Measurements from ENCODE around the gene CDCA7L. TPM values are rescaled to one million over a fixed set of nuclear protein-coding genes. Genes with fewer than 3 reads are reported as not detected.
"Not testable (repeated sequence)": the region's sequence is repeated elsewhere in the genome, so short reads cannot be mapped to it uniquely, and the experiment has no call there.

CDCA7L gene
- total and polyA plus RNA-seq, 4 donors, result 2.2 to 22.6 (median 5.4) TPM

- no peaks in the 10 kb centered on the region for H3K9me3 ChIP-seq (ENCODE audit: control insufficient read depth in 4 of 4, low read length in 3 of 4)
- H3K27ac ChIP-seq (ENCODE audit: low read depth in 1 of 2, low read length in 2 of 2), result no peak overlapping the region
- no peak overlapping the region for H3K4me3 ChIP-seq (ENCODE audit: low read depth in 1 of 3, low read length in 3 of 3)
- H3K4me1 ChIP-seq (ENCODE audit: control insufficient read depth in 4 of 4, insufficient read depth in 4 of 4, low read length in 3 of 4), result no peaks in the 10 kb centered on the region
- TF ChIP-seq RXRA (IDR thresholded peaks at IDR 0.05) (no peak), TAF1 (conservative IDR thresholded peaks at IDR 0.05) (no peak), HNF4G (IDR thresholded peaks at IDR 0.05) (no peak), EGR1 (IDR thresholded peaks at IDR 0.05; ENCODE audit: low read depth in 2 of 2) (no peak), HNF4A (conservative IDR thresholded peaks at IDR 0.05) (no peak), JUND (IDR thresholded peaks at IDR 0.05) (no peak), NR2F2 (IDR thresholded peaks at IDR 0.05) (no peak)
- TF ChIP-seq, protein P1, sequence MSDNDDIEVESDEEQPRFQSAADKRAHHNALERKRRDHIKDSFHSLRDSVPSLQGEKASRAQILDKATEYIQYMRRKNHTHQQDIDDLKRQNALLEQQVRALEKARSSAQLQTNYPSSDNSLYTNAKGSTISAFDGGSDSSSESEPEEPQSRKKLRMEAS (IDR thresholded peaks at IDR 0.05), result no peak
- no peaks in the 10 kb centered on the region for H3K36me3 ChIP-seq (ENCODE audit: control insufficient read depth in 4 of 4, insufficient read depth in 3 of 4, low read depth in 1 of 4, low read length in 3 of 4)
- no peaks in the 10 kb centered on the region for H3K27me3 ChIP-seq (ENCODE audit: control insufficient read depth in 4 of 4, insufficient read depth in 4 of 4, low read length in 3 of 4)
- no peak overlapping the region for H3K9ac ChIP-seq (ENCODE audit: low read depth in 1 of 2, low read length in 2 of 2)
- no peak for DNase-seq (ENCODE audit: low spot score)
Measured at GRCh38 chr7:21867226-21867625, 78.5 kb downstream of the CDCA7L start.

GRCh38 chr7:21866731-21867130 lies 79.0 kb downstream of the CDCA7L start:
- Histone ChIP-seq H3K9me3 (ENCODE audit: control insufficient read depth in 4 of 4, low read length in 3 of 4) (no peaks in the 10 kb centered on the region), H3K4me1 (ENCODE audit: control insufficient read depth in 4 of 4, insufficient read depth in 4 of 4, low read length in 3 of 4) (no peaks in the 10 kb centered on the region), H3K9ac (ENCODE audit: low read depth in 1 of 2, low read length in 2 of 2) (no peak overlapping the region), H3K36me3 (ENCODE audit: control insufficient read depth in 4 of 4, insufficient read depth in 3 of 4, low read depth in 1 of 4, low read length in 3 of 4) (no peaks in the 10 kb centered on the region), H3K27ac (ENCODE audit: low read depth in 1 of 2, low read length in 2 of 2) (no peak overlapping the region), H3K4me3 (ENCODE audit: low read depth in 1 of 3, low read length in 3 of 3) (no peak overlapping the region), H3K27me3 (ENCODE audit: control insufficient read depth in 4 of 4, insufficient read depth in 4 of 4, low read length in 3 of 4) (no peaks in the 10 kb centered on the region)
- DNase-seq (ENCODE audit: low spot score), result no peak
- TF ChIP-seq RAD21 (IDR thresholded peaks at IDR 0.05) (no peak), GABPA (IDR thresholded peaks at IDR 0.05 in 1 of 2, conservative IDR thresholded peaks at IDR 0.05 in 1 of 2) (no peak), SP1 (IDR thresholded peaks at IDR 0.05) (no peak)
- TF ChIP-seq, protein P2, sequence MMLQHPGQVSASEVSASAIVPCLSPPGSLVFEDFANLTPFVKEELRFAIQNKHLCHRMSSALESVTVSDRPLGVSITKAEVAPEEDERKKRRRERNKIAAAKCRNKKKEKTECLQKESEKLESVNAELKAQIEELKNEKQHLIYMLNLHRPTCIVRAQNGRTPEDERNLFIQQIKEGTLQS (IDR thresholded peaks at IDR 0.05), result no peak
- 51% methylated on average over 1 of the region's 1 CpG for WGBS

DNA sequence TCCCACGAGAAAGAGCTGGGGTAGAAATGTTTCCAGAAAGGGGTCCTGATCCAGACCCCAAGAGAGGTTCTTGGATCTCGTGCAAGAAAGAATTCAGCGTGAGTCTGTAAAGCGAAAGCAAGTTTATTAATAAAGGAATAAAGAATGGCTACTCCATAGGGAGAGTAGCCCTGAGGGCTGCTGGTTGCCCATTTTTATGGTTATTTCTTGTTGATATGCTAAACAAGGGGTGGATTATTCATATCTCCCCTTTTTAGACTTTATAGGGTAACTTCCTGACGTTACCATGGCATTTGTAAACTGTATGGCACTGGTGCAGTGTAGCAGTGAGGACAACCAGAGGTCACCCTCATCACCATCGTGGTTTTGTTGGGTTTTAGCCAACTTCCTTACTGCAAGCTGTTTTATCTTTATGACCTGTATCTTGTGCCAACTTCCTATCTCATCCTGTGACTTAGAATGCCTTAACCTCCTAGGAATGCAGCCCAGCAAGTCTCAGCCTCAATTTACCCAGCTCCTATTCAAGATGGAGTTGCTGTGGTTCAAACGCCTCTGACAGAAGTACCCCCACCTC lies 80.0 kb downstream of the CDCA7L start:
- H3K27me3 ChIP-seq (ENCODE audit: control insufficient read depth in 4 of 4, insufficient read depth in 4 of 4, low read length in 3 of 4); H3K9ac ChIP-seq (ENCODE audit: low read depth in 1 of 2, low read length in 2 of 2); H3K9me3 ChIP-seq (ENCODE audit: control insufficient read depth in 4 of 4, low read length in 3 of 4); H3K27ac ChIP-seq (ENCODE audit: low read depth in 1 of 2, low read length in 2 of 2); H3K4me3 ChIP-seq (ENCODE audit: low read depth in 1 of 3, low read length in 3 of 3); H3K36me3 ChIP-seq (ENCODE audit: control insufficient read depth in 4 of 4, insufficient read depth in 3 of 4, low read depth in 1 of 4, low read length in 3 of 4); H3K4me1 ChIP-seq (ENCODE audit: control insufficient read depth in 4 of 4, insufficient read depth in 4 of 4, low read length in 3 of 4); DNase-seq (ENCODE audit: low spot score): not testable (repeated sequence)
- 71% methylated on average over 7 of the region's 7 CpGs for WGBS

DNA sequence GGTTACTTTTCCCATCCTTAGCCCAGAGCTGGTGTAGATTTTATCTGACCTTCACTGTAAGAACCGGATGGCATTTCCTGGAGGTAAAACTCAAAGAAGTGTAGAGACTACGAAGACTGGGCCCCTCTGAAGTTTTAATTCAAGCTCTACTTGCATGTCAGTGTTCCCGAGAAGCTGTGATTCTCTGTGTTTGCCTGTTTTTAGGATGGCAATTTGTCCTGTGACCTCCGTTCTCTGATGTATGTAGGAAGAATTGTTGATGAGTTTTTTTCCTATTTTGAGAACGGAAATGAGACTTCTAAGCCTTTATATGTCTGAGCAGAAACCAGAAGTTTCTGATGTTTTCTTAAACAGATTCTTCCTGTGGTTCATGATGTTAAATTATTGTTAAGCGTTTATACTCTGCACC lies 94.1 kb downstream of the CDCA7L start:
- no peak overlapping the region for H3K27ac ChIP-seq (ENCODE audit: low read depth in 1 of 2, low read length in 2 of 2)
- no peak for TF ChIP-seq EGR1 (IDR thresholded peaks at IDR 0.05; ENCODE audit: low read depth in 2 of 2)
- TF ChIP-seq JUND (IDR thresholded peaks at IDR 0.05), result no peak
- TF ChIP-seq RAD21 (IDR thresholded peaks at IDR 0.05), result no peak
- no peak for TF ChIP-seq HNF4A (conservative IDR thresholded peaks at IDR 0.05)
- TF ChIP-seq, protein P2 (IDR thresholded peaks at IDR 0.05), result no peak
- WGBS, result 71% methylated on average over 6 of the region's 6 CpGs
- H3K4me1 ChIP-seq (ENCODE audit: control insufficient read depth in 4 of 4, insufficient read depth in 4 of 4, low read length in 3 of 4), result no peaks in the 10 kb centered on the region
- no peaks in the 10 kb centered on the region for H3K27me3 ChIP-seq (ENCODE audit: control insufficient read depth in 4 of 4, insufficient read depth in 4 of 4, low read length in 3 of 4)
- H3K4me3 ChIP-seq (ENCODE audit: low read depth in 1 of 3, low read length in 3 of 3), result no peak overlapping the region
- no peaks in the 10 kb centered on the region for H3K9me3 ChIP-seq (ENCODE audit: control insufficient read depth in 4 of 4, low read length in 3 of 4)
- H3K36me3 ChIP-seq (ENCODE audit: control insufficient read depth in 4 of 4, insufficient read depth in 3 of 4, low read depth in 1 of 4, low read length in 3 of 4), result no peaks in the 10 kb centered on the region
- no peak overlapping the region for H3K9ac ChIP-seq (ENCODE audit: low read depth in 1 of 2, low read length in 2 of 2)
- no peak for DNase-seq (ENCODE audit: low spot score)

Measured in liver (tissue), 9 donors.